Fibroblast of mammary gland (primary cell): ENCODE results near the gene DNAI2.
A peak's percentile ranks its signal among the peaks of the same experiment; 100 is the strongest.

Source experiments
- DNase-seq: peaks from one replicate; pipeline ENCODE4 v3.0.0-alpha.2; 2010; ENCODE audit warnings: low read depth
- H3K4me3 ChIP-seq: 2 replicates; pipeline ENCODE4 v1.5.1; 2011; ENCODE audit warnings: low read depth, mild to moderate bottlenecking, low read length, moderate library complexity; ENCODE audit not compliant: control insufficient read depth
- TF ChIP-seq, protein P1 (sequence below): conservative IDR thresholded peaks from 2 replicates; pipeline ENCODE4 v1.5.1; 2011; ENCODE audit warnings: low read depth, low read length, inconsistent platforms; ENCODE audit not compliant: control insufficient read depth, insufficient read depth

The DNAI2 gene

DNA sequence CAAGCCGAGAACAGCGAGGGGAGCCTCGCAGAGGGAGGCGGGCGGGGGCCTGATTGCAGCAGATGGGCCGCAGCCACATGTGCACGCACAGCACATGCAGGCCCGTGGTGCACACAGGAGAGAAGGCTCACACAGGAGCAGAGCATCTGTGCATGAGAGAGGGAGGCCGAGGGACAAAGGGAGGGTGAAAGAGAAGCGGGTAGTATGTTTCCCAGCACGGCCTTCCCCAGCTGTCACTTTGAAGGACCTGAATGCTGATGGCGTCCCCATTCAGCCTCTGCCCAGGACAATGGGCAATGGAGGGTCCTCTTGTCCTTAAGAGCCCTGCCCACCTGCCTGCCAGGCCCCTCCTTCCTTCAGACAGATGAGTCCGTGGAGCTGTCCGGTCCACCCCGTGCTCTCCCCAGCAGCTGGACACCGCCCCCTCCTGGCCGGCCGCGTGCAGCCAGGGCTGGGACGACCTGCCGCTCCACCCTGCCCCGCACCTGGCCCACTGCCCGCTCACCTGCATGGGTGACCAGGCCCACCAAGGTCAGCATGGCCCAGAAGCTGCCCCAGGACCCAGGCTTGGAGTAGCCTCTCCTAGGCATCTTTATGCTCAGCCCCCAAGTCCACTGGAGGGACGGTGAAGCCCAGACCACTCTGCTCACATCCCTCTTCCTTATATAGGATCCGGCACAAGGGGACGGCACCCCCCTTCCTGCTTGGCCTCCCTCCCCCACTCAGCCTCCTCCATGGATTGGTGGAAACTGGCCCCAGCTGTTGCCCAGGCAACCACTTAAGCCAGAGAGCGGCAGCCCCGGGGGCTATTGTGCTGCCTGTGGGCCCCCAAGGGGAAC lies 87.4 kb downstream of the DNAI2 start, which contains the start of gene BTBD17:
TSS of gene BTBD17 (minus strand) at position 639 of the 839 bp plus-strand sequence. CDS start at position 590, 49 bp downstream.
- H3K4me3 ChIP-seq: no peak within 1 kb of the TSS
- TF ChIP-seq, protein P1, sequence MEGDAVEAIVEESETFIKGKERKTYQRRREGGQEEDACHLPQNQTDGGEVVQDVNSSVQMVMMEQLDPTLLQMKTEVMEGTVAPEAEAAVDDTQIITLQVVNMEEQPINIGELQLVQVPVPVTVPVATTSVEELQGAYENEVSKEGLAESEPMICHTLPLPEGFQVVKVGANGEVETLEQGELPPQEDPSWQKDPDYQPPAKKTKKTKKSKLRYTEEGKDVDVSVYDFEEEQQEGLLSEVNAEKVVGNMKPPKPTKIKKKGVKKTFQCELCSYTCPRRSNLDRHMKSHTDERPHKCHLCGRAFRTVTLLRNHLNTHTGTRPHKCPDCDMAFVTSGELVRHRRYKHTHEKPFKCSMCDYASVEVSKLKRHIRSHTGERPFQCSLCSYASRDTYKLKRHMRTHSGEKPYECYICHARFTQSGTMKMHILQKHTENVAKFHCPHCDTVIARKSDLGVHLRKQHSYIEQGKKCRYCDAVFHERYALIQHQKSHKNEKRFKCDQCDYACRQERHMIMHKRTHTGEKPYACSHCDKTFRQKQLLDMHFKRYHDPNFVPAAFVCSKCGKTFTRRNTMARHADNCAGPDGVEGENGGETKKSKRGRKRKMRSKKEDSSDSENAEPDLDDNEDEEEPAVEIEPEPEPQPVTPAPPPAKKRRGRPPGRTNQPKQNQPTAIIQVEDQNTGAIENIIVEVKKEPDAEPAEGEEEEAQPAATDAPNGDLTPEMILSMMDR: no peak
- DNase-seq: peak; percentile 23

DNA sequence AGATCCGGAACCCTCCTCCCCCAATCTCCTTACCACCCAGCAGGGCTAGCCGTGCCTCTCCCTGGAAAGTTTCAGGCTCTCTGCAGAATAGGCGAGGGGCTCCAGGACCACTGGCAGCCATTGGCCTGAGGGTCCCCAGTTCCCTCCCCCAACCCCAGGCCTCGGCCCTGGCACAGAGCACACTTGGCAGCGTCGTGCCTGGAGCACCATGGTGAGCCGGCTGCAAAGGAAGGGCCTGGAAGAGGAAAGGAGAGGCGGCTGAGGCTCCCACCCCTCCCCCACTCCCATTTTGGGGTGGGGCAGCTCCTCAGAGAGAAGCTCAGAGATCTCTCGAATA lies 88.0 kb downstream of the DNAI2 start:
- no peak for DNase-seq
- no peak overlapping the region for H3K4me3 ChIP-seq
- TF ChIP-seq, protein P1: no peak

DNA sequence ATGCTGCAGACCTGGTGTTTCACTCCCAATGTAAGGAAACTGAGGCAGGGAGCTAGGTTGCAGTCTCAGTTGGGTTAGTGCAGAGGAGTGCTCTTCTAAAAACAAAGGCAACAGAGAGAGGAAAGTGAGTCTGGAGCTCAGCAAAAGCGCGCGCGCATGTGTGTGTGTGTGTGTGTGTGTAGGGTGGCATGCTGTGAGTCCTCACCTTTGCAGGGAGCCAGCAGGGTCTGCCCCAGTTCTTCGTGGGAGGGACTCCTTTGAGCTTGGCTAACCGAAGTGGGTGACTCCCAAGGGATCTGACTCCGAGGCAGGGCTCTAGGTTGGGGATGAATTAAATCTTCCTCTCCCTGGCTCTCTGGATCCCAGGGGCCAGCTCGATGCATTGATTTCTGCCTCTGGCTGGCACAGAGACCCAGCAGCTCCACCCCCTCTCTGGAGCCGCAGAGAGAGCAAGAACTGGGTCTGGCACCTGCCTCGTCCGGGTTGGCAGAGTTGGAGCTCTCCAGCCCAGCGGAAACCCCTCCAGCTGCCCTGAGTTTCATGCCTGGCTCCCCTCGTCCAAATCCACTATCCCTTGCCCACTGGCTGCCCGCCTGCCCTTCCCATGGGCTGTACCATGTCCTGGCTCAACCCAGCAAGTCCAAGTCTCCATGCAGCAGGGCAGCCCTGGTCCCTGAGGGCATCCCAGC lies 88.9 kb downstream of the DNAI2 start:
- no peak for DNase-seq
- TF ChIP-seq, protein P1: no peak
- no peak overlapping the region for H3K4me3 ChIP-seq
